GM19328 (cell line): ENCODE results near the gene CSMD2.
"Not testable (repeated sequence)": the region's sequence is repeated elsewhere in the genome, so short reads cannot be mapped to it uniquely, and the experiment has no call there.

Source experiments
- ATAC-seq: cut with Tn5 transposase; IDR thresholded peaks from one replicate; pipeline ENCODE4 v1.9.1; 2021; ENCODE audit warnings: mild to moderate bottlenecking, moderate library complexity; ENCODE audit not compliant: unreplicated experiment

CSMD2 gene

GRCh38 chr1:34055818-34056217 is 109.2 kb downstream of the CSMD2 start:
- no peak for ATAC-seq

- no peak for ATAC-seq
Measured at GRCh38 chr1:34054920-34055319, 110.1 kb downstream of the CSMD2 start.

GRCh38 chr1:34053660-34054059 is 111.4 kb downstream of the CSMD2 start:
- ATAC-seq, result no peak

- ATAC-seq, result no peak
Measured at GRCh38 chr1:34052565-34052964, 112.5 kb downstream of the CSMD2 start.

- ATAC-seq, result no peak
Measured at GRCh38 chr1:34050709-34051485, 114.1 kb downstream of the CSMD2 start.

GRCh38 chr1:34049994-34050393 is 115.0 kb downstream of the CSMD2 start:
- ATAC-seq, result no peak

- no peak for ATAC-seq
Measured at GRCh38 chr1:34049477-34049876, 115.6 kb downstream of the CSMD2 start.

GRCh38 chr1:34037856-34038255 is 127.2 kb downstream of the CSMD2 start:
- no peak for ATAC-seq

GRCh38 chr1:34037109-34037508 is 127.9 kb downstream of the CSMD2 start:
- ATAC-seq, result no peak

- no peak for ATAC-seq
Measured at GRCh38 chr1:34034036-34034435, 131.0 kb downstream of the CSMD2 start.

- ATAC-seq, result no peak
Measured at GRCh38 chr1:34029954-34030353, 135.1 kb downstream of the CSMD2 start.

GRCh38 chr1:34029515-34029914 is 135.5 kb downstream of the CSMD2 start:
- no peak for ATAC-seq

- ATAC-seq, result no peak
Measured at GRCh38 chr1:34028381-34029055, 136.5 kb downstream of the CSMD2 start.

GRCh38 chr1:34025675-34026074 is 139.4 kb downstream of the CSMD2 start:
- no peak for ATAC-seq

GRCh38 chr1:34024485-34024884 is 140.5 kb downstream of the CSMD2 start:
- ATAC-seq, result no peak

- ATAC-seq, result no peak
Measured at GRCh38 chr1:34019741-34020552, 145.1 kb downstream of the CSMD2 start.

GRCh38 chr1:34018285-34018684 is 146.7 kb downstream of the CSMD2 start:
- no peak for ATAC-seq

GRCh38 chr1:34016281-34016680 is 148.7 kb downstream of the CSMD2 start:
- not testable (repeated sequence) for ATAC-seq

- no peak for ATAC-seq
Measured at GRCh38 chr1:34013958-34014737, 150.9 kb downstream of the CSMD2 start.

GRCh38 chr1:34013136-34013535 is 151.9 kb downstream of the CSMD2 start:
- no peak for ATAC-seq
